Effector memory CD8-positive, alpha-beta T cell (primary cell): Measurements from ENCODE around the gene ATP13A1.
"Not testable (repeated sequence)": the region's sequence is repeated elsewhere in the genome, so short reads cannot be mapped to it uniquely, and the experiment has no call there.

ENCODE experiments used
- ATAC-seq: fragments of 150-1000 bp; cut with Tn5 transposase; replicated peaks from 2 replicates; pipeline ENCODE4 v1.10.0; 2021; ENCODE audit warnings: mild to moderate bottlenecking, moderate library complexity
- DNase-seq, 3 experiments: peaks; one replicate each; pipeline ENCODE4 v3.0.0; 2021
- H3K27ac Mint-ChIP-seq, 2 donors: one replicate each; pipeline ENCODE4 v1.8.0; 2022; ENCODE audit warnings: mild to moderate bottlenecking in 2 of 2, mixed read lengths in 2 of 2, moderate library complexity in 2 of 2
- H3K27me3 Mint-ChIP-seq, 2 donors: one replicate each; pipeline ENCODE4 v1.8.0; 2022; ENCODE audit warnings: mixed read lengths in 2 of 2
- H3K36me3 Mint-ChIP-seq: one replicate; pipeline ENCODE4 v1.8.0; 2022; ENCODE audit warnings: mild to moderate bottlenecking, moderate library complexity, mixed read lengths; ENCODE audit not compliant: insufficient read depth
- H3K4me1 Mint-ChIP-seq, 2 donors: one replicate each; pipeline ENCODE4 v1.8.0; 2022; ENCODE audit warnings: low read depth in 2 of 2, mixed read lengths in 2 of 2
- H3K4me3 Mint-ChIP-seq, 2 donors: one replicate each; pipeline ENCODE4 v1.8.0; 2022; ENCODE audit warnings: mild to moderate bottlenecking in 2 of 2, mixed read lengths in 2 of 2, moderate library complexity in 2 of 2
- H3K9me3 Mint-ChIP-seq, 2 donors: one replicate each; pipeline ENCODE4 v1.8.0; 2022; ENCODE audit warnings: mixed read lengths in 2 of 2

ATP13A1 gene

DNA sequence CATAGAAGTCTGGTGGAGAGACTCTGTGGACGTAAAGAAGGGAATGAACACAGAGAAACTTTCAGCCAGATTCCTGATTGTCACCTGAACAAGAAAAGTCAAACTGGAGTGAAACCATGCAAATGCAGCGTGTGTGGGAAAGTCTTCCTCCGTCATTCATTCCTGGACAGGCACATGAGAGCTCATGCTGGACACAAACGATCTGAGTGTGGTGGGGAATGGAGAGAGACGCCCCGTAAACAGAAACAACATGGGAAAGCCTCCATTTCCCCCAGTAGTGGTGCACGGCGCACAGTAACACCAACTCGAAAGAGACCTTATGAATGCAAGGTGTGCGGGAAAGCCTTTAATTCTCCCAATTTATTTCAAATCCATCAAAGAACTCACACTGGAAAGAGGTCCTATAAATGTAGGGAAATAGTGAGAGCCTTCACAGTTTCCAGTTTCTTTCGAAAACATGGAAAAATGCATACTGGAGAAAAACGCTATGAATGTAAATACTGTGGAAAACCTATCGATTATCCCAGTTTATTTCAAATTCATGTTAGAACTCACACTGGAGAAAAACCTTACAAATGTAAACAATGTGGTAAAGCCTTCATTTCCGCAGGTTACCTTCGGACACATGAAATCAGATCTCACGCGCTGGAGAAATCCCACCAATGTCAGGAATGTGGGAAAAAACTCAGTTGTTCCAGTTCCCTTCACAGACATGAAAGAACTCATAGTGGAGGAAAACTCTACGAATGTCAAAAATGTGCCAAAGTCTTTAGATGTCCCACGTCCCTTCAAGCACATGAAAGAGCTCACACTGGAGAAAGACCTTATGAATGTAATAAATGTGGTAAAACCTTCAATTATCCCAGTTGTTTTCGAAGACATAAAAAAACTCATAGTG, 15.9 kb upstream of the ATP13A1 start:
- peaks cover 76% of the 10 kb centered on the region for H3K36me3 Mint-ChIP-seq
- ATAC-seq, result no peak

GRCh38 chr19:19677579-19677978, 14.1 kb upstream of the ATP13A1 start:
- H3K27me3 Mint-ChIP-seq, result no peaks in the 10 kb centered on the region
- H3K36me3 Mint-ChIP-seq, result peaks cover 86% of the 10 kb centered on the region
- peaks cover 19 to 36% of the 10 kb centered on the region in 2 donors for H3K4me1 Mint-ChIP-seq
- peak overlapping the region; percentile 60 to 84 for H3K27ac Mint-ChIP-seq
- DNase-seq, result no peak
- peaks cover 0 to 3% of the 10 kb centered on the region in 2 donors for H3K9me3 Mint-ChIP-seq
- H3K4me3 Mint-ChIP-seq, result peak overlapping the region in 1 of 2 donors; percentile 46
- ATAC-seq, result no peak

More for the DNA sequence above, 15.9 kb upstream of the ATP13A1 start:
- Mint-ChIP-seq H3K4me3 (no peak overlapping the region), H3K9me3 (peaks cover 5 to 6% of the 10 kb centered on the region in 2 donors), H3K4me1 (peaks cover 19 to 30% of the 10 kb centered on the region in 2 donors), H3K27ac (peak overlapping the region in 1 of 2 donors; percentile 38), H3K27me3 (no peaks in the 10 kb centered on the region)
- no peak for DNase-seq

GRCh38 chr19:19674315-19674714, 10.8 kb upstream of the ATP13A1 start:
- ATAC-seq, result no peak
- peak overlapping the region; percentile 54 to 74 for H3K27ac Mint-ChIP-seq
- no peak for DNase-seq
- peaks cover 90% of the 10 kb centered on the region for H3K36me3 Mint-ChIP-seq
- H3K9me3 Mint-ChIP-seq, result peaks cover 0 to 3% of the 10 kb centered on the region in 2 donors
- H3K27me3 Mint-ChIP-seq, result no peaks in the 10 kb centered on the region
- H3K4me3 Mint-ChIP-seq, result peak overlapping the region; percentile 21 to 33
- H3K4me1 Mint-ChIP-seq, result peaks cover 38 to 60% of the 10 kb centered on the region in 2 donors

DNA sequence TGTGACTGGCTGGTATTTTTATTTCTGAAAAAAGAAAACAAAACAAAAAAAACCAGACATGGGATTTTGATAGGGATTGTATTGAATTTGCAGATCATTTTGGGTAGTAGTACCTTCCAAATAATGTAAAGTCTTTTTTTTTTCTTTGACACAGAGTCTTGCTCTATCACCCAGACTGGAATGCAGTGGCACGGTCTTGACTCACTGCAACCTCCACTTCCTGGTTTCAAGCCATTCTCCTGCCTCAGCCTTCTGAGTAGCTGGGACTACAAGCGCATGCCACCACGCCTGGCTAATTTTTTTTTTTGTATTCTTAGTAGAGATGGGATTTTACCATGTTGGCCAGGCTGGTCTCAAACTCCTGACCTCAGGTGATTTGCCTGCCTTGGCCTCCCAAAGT, 9.3 kb upstream of the ATP13A1 start:
- H3K36me3 Mint-ChIP-seq, result peaks cover 88% of the 10 kb centered on the region

GRCh38 chr19:19670070-19670551, 6.6 kb upstream of the ATP13A1 start:
- Mint-ChIP-seq H3K27me3 (no peaks in the 10 kb centered on the region), H3K36me3 (peaks cover 76% of the 10 kb centered on the region), H3K9me3 (no peaks in the 10 kb centered on the region), H3K27ac (peak overlapping the region; percentile 84 to 95), H3K4me1 (peaks cover 29 to 44% of the 10 kb centered on the region in 2 donors), H3K4me3 (peak overlapping the region; percentile 80 to 98)
- no peak for ATAC-seq
- no peak for DNase-seq

More for the DNA sequence above, 9.3 kb upstream of the ATP13A1 start:
- Mint-ChIP-seq H3K27ac (peak overlapping the region; percentile 55 to 58), H3K27me3 (no peaks in the 10 kb centered on the region), H3K4me3 (peak overlapping the region; percentile 52 to 62), H3K9me3 (peaks cover 0 to 3% of the 10 kb centered on the region in 2 donors), H3K4me1 (peaks cover 40 to 63% of the 10 kb centered on the region in 2 donors)
- DNase-seq (no peak), ATAC-seq (no peak)

- Mint-ChIP-seq H3K9me3 (no peaks in the 10 kb centered on the region), H3K27me3 (no peaks in the 10 kb centered on the region), H3K27ac (peak within 1 kb of the TSS; percentile 84 to 95), H3K4me3 (peak within 1 kb of the TSS; percentile 80 to 98), H3K4me1 (peaks cover 25 to 41% of the 10 kb centered on the region in 2 donors), H3K36me3 (peaks cover 73% of the 10 kb centered on the region)
- ATAC-seq (peak; percentile 67), DNase-seq (peak; percentile 92)
Measured at GRCh38 chr19:19668230-19669012, 4.9 kb upstream of the ATP13A1 start, which contains the start of gene ZNF101. TSS of gene ZNF101 (plus strand) at chr19:19668839. CDS start at chr19:19668964, 125 bp downstream.

DNA sequence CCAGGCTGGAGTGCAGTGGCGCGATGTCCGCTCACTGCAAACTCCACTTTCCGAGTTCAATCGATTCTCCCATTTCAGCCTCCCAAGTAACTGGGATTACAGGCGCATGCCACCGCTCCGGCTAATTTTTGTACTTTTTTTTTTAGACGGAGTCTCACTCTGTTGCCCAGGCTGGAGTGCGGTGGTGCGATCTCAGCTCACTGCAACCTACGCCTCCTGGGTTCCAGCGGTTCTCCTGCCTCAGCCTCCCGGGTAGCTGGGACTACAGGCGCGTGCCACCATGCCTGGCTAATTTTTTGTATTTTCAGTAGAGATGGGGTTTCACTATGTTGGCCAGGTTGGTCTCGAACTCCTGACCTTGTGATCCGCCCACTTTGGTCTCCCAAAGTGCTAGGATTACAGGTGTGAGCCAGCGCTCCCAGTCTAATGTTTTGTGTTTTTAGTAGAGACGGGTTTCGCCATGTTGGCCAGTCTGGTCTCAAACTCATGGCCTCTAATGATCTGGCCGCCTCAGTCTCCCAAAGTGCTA, 2.0 kb upstream of the ATP13A1 start:
- Mint-ChIP-seq H3K36me3 (peaks cover 68% of the 10 kb centered on the region), H3K4me3 (peak overlapping the region in 1 of 2 donors; percentile 46), H3K4me1 (peaks cover 38 to 46% of the 10 kb centered on the region in 2 donors)
- not testable (repeated sequence) for DNase-seq, H3K27me3 Mint-ChIP-seq, H3K27ac Mint-ChIP-seq, ATAC-seq, H3K9me3 Mint-ChIP-seq

DNA sequence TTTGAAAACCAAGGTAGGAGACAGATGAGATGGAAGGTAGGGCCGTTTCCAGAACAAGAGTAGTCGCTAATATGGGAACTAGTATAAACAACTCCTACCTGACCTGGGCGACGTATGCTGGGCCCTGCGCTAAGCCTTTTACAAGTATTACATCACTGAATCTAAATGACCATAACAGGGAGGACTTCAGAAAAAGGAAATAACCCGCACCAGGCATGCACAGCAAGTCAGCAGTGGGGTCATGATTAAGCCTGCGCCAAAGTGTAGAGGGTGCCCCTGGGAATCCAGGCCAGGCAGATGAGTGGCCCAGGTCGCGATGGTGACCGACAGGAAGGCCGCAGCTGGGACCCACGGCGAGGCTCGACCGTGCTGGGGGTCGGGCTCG, 613 bp downstream of the ATP13A1 start:
- H3K27me3 Mint-ChIP-seq, result no peaks in the 10 kb centered on the region
- DNase-seq (no peak), ATAC-seq (peak; percentile 0)
- H3K9me3 Mint-ChIP-seq, result no peaks in the 10 kb centered on the region
- peaks cover 67% of the 10 kb centered on the region for H3K36me3 Mint-ChIP-seq
- peaks cover 26 to 30% of the 10 kb centered on the region in 2 donors for H3K4me1 Mint-ChIP-seq
- H3K4me3 Mint-ChIP-seq, result peak overlapping the region; percentile 72 to 84
- peak overlapping the region; percentile 89 to 97 for H3K27ac Mint-ChIP-seq

- Mint-ChIP-seq H3K9me3 (no peaks in the 10 kb centered on the region), H3K27ac (peak overlapping the region; percentile 89 to 97), H3K36me3 (peaks cover 68% of the 10 kb centered on the region), H3K27me3 (no peaks in the 10 kb centered on the region), H3K4me1 (peaks cover 26 to 27% of the 10 kb centered on the region in 2 donors), H3K4me3 (peak overlapping the region; percentile 72 to 84)
- DNase-seq (no peak), ATAC-seq (no peak)
Measured at GRCh38 chr19:19662344-19662743, 1.1 kb downstream of the ATP13A1 start.

DNA sequence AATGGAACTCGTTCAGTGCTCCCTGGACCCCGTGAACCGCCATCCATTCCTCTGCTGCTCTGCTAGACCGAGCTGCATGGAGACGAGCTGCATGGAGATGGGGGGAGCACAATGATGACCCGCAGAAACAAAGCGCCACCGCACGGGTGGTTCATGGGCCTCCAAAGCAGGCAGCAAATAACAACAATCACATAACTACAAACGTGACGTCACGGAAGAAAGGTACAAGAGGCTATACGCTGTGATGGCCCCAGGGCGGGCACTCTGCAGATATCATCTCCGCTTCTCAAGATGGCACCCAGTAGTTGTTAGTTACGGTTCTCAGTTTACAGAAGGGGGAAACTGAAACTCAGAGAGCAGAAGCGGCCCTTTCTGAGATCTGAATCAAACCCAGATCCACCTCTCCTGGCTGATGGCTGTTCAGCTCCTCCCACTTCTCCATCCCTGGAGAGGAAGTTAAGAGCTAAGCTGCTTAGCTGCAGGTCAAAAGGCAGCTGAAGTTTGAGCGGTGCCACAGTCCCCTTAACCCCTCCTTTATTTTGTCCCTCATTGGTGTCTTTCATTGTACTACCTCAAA, 1.7 kb downstream of the ATP13A1 start:
- H3K36me3 Mint-ChIP-seq, result peaks cover 67% of the 10 kb centered on the region
- DNase-seq, result peak; percentile 50 to 62 (median 52)
- peak overlapping the region; percentile 72 to 84 for H3K4me3 Mint-ChIP-seq
- peak; percentile 28 for ATAC-seq
- H3K27ac Mint-ChIP-seq, result peak overlapping the region; percentile 89 to 97
- H3K9me3 Mint-ChIP-seq, result no peaks in the 10 kb centered on the region
- peaks cover 26 to 27% of the 10 kb centered on the region in 2 donors for H3K4me1 Mint-ChIP-seq
- no peaks in the 10 kb centered on the region for H3K27me3 Mint-ChIP-seq

DNA sequence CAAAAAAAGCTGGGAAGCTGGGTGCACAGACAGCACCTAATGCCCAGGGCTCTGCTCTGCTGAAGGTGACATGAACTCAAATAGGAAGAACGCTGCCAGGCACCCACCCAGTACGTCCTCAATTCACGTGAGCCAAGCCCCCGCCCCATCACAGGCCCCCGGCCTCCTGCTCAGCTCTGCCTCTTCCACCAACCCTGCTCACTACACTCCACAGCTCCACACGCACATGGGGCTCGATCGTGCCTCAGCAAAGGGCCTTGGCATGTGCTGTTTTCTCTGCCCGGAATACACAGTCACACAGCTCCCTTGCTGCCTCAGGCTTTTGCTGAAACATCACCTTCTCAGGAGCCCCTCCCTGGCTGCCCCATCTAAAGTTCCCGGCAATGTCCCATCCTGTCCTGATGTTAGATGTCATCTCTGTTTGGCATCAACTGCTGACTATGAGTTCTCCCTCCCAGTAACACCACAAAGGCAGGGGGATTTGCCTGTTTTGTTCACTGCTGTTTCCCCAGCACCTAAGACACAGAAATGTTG, 2.3 kb downstream of the ATP13A1 start:
- peak overlapping the region; percentile 72 to 84 for H3K4me3 Mint-ChIP-seq
- H3K4me1 Mint-ChIP-seq, result peaks cover 24 to 27% of the 10 kb centered on the region in 2 donors
- peaks cover 69% of the 10 kb centered on the region for H3K36me3 Mint-ChIP-seq
- H3K27me3 Mint-ChIP-seq, result no peaks in the 10 kb centered on the region
- H3K9me3 Mint-ChIP-seq, result no peaks in the 10 kb centered on the region
- peak overlapping the region; percentile 89 to 97 for H3K27ac Mint-ChIP-seq
- no peak for ATAC-seq
- no peak for DNase-seq

GRCh38 chr19:19659646-19660245, 3.7 kb downstream of the ATP13A1 start:
- peak overlapping the region in 1 of 2 donors; percentile 89 for H3K27ac Mint-ChIP-seq
- no peaks in the 10 kb centered on the region for H3K27me3 Mint-ChIP-seq
- no peak overlapping the region for H3K4me3 Mint-ChIP-seq
- no peak for ATAC-seq
- no peak for DNase-seq
- no peaks in the 10 kb centered on the region for H3K9me3 Mint-ChIP-seq
- H3K36me3 Mint-ChIP-seq, result peaks cover 71% of the 10 kb centered on the region
- peaks cover 24 to 27% of the 10 kb centered on the region in 2 donors for H3K4me1 Mint-ChIP-seq
